K562 (cell line): ENCODE measurements around the gene CCDC183. TPM values are rescaled to one million over a fixed set of nuclear protein-coding genes. Genes with fewer than 3 reads are reported as not detected.

Experiments used
- BCL6 ChIP-seq: fragments of 250-450 bp; sonication (Bioruptor Pico); IDR thresholded peaks from 2 replicates; pipeline ENCODE4 v1.4.0; 2020
- CLOCK ChIP-seq: fragments of 250-450 bp; sonication (Bioruptor Pico); IDR thresholded peaks from 2 replicates; pipeline ENCODE4 v1.4.0; 2020; ENCODE audit warnings: mild to moderate bottlenecking, moderate library complexity, borderline replicate concordance
- COPS2 ChIP-seq: fragments of 450-650 bp; conservative IDR thresholded peaks from 2 replicates; pipeline ENCODE4 v1.6.1; 2016; ENCODE audit warnings: mild to moderate bottlenecking, moderate library complexity
- DNMT1 ChIP-seq: fragments of 450-650 bp; IDR thresholded peaks from 2 replicates; pipeline ENCODE4 v1.6.1; 2016; ENCODE audit warnings: antibody characterized with exemption, mild to moderate bottlenecking
- ETV6 ChIP-seq, 3 experiments: fragments of 150-350 bp in 1 of 3; sonication (generic) in 1 of 3; formaldehyde crosslinking in 1 of 3; IDR thresholded peaks; 2 replicates each; pipeline versions ENCODE4 v1.6.1 to v1.8.0; 2014 to 2022; ENCODE audit warnings: borderline replicate concordance in 2 of 3, low read depth in 2 of 3, antibody characterized with exemption in 1 of 3, low read length in 1 of 3, mild to moderate bottlenecking in 1 of 3, missing genetic modification reagents in 1 of 3
- FOXM1 ChIP-seq, 2 experiments: fragments of 450-650 bp in 1 of 2; sonication (generic) in 1 of 2; formaldehyde crosslinking in 1 of 2; IDR thresholded peaks; 2 replicates each; pipeline versions ENCODE4 v1.6.1 to v1.9.0; 2017 to 2022; ENCODE audit warnings: low read depth in 2 of 2, mild to moderate bottlenecking in 2 of 2, missing genetic modification reagents in 1 of 2, moderate library complexity in 1 of 2
- GATAD2A ChIP-seq: fragments of 450-650 bp; IDR thresholded peaks from 2 replicates; pipeline ENCODE4 v1.6.1; 2017
- MBD1 ChIP-seq: fragments of 250-450 bp; sonication (Bioruptor Pico); IDR thresholded peaks from 2 replicates; pipeline ENCODE4 v1.8.0; 2022; ENCODE audit warnings: inconsistent platforms
- MCM7 ChIP-seq, 2 experiments: fragments of 450-650 bp; IDR thresholded peaks; 2 replicates each; pipeline ENCODE4 v1.6.1; 2016 to 2018
- MTF1 ChIP-seq: fragments of 250-450 bp; sonication (Bioruptor Pico); IDR thresholded peaks from 2 replicates; pipeline ENCODE4 v1.9.0; 2021; ENCODE audit warnings: moderate library complexity, mild to moderate bottlenecking, inconsistent platforms, borderline replicate concordance
- NR1H2 ChIP-seq: sonication (generic); formaldehyde crosslinking; IDR thresholded peaks from 2 replicates; pipeline ENCODE4 v1.4.0; 2020; ENCODE audit warnings: mild to moderate bottlenecking, missing genetic modification reagents
- PCBP1 ChIP-seq: fragments of 200-400 bp; formaldehyde crosslinking; IDR thresholded peaks from 2 replicates; pipeline ENCODE4 v1.6.1; 2018; ENCODE audit warnings: mild to moderate bottlenecking, low read depth, low read length; ENCODE audit not compliant: poor library complexity, severe bottlenecking
- RBFOX2 ChIP-seq: fragments of 200-400 bp; formaldehyde crosslinking; IDR thresholded peaks from 2 replicates; pipeline ENCODE4 v1.6.1; 2017; ENCODE audit warnings: low read depth, mild to moderate bottlenecking, low read length, moderate library complexity
- SMARCC2 ChIP-seq: fragments of 450-650 bp; IDR thresholded peaks from 2 replicates; pipeline ENCODE4 v1.6.1; 2017; ENCODE audit warnings: antibody characterized with exemption, moderate library complexity, mild to moderate bottlenecking, low read depth
- SOX6 ChIP-seq: fragments of 450-650 bp; IDR thresholded peaks from 2 replicates; pipeline ENCODE4 v1.6.1; 2014; ENCODE audit warnings: mild to moderate bottlenecking
- TAL1 ChIP-seq: fragments of 450-650 bp; IDR thresholded peaks from 2 replicates; pipeline ENCODE4 v1.6.1; 2016; ENCODE audit warnings: mild to moderate bottlenecking
- U2AF2 ChIP-seq: fragments of 200-400 bp; formaldehyde crosslinking; optimal IDR thresholded peaks from 2 replicates; pipeline ENCODE3; 2017; ENCODE audit warnings: low read depth, mild to moderate bottlenecking, low read length
- ZBTB17 ChIP-seq: fragments of 450-650 bp; formaldehyde crosslinking; IDR thresholded peaks from 2 replicates; pipeline ENCODE4 v1.4.0; 2020; ENCODE audit warnings: mild to moderate bottlenecking
- ZNF140 ChIP-seq: fragments of 250-450 bp; sonication (Bioruptor Pico); IDR thresholded peaks from 2 replicates; pipeline ENCODE4 v1.8.0; 2021; ENCODE audit warnings: moderate library complexity, mild to moderate bottlenecking, inconsistent platforms
- ZNF263 ChIP-seq: sonication (generic); formaldehyde crosslinking; IDR thresholded peaks from 2 replicates; pipeline ENCODE4 v1.8.0; 2022; ENCODE audit warnings: mild to moderate bottlenecking, missing genetic modification reagents, borderline replicate concordance
- ZNF324 ChIP-seq: fragments of 250-450 bp; sonication (Bioruptor Pico); IDR thresholded peaks from 2 replicates; pipeline ENCODE4 v1.4.0; 2020; ENCODE audit warnings: mild to moderate bottlenecking
- ZNF398 ChIP-seq: fragments of 250-450 bp; sonication (Bioruptor Pico); IDR thresholded peaks from 2 replicates; pipeline ENCODE4 v1.8.0; 2021; ENCODE audit warnings: moderate library complexity, mild to moderate bottlenecking, inconsistent platforms
- ZNF766 ChIP-seq: fragments of 200-800 bp; sonication (Bioruptor generic); conservative IDR thresholded peaks from 2 replicates; pipeline ENCODE4 v1.6.1; 2016; ENCODE audit warnings: missing genetic modification characterization, missing compliant biosample characterization
- polyA plus RNA-seq, 8 experiments: library from polyadenylated mRNA; depleted of rRNA in 4 of 8; stranded (reverse) in 5 of 8; unstranded in 3 of 8; fragments of >200 nt; fragmentation: Nextera tagmentation in 2 of 8; fragmentation: Illumina TruSeq in 1 of 8; extraction: Ambion mirVana in 2 of 8; extraction: Trizol in 1 of 8; gene quantifications; 2 replicates each; pipeline versions ENCODE4 v1.2.1 to v1.2.3, GENCODE V29; 2011 to 2014; ENCODE audit warnings: inconsistent platforms in 1 of 8, missing spikeins in 1 of 8
- total RNA-seq, 7 experiments: library from RNA; depleted of rRNA in 6 of 7; stranded (reverse); fragments of >200 nt in 6 of 7; fragmentation: Illumina TruSeq in 2 of 7; extraction: Trizol in 2 of 7; gene quantifications; 2 replicates each; pipeline versions ENCODE4 v1.2.1 to v1.2.3, GENCODE V29; 2011 to 2021; ENCODE audit warnings: low replicate concordance in 1 of 7

The CCDC183 gene
- total and polyA plus RNA-seq, 9 of the 15 experiments (the other 6 are each of a cell fraction or from before 2014, with no cell fraction given), result 0.21 to 0.60 (median 0.29) TPM; not detected in 4

GRCh38 chr9:136807281-136808074 is 11.3 kb downstream of the CCDC183 start, which contains the start of gene RABL6 (continued):
- TF ChIP-seq DNMT1, result no peak
- no peak for TF ChIP-seq COPS2
- no peak for TF ChIP-seq PCBP1
- no peak for TF ChIP-seq ZNF766 (CRISPR knock-in tag)
- TF ChIP-seq FOXM1 (IDR thresholded peaks at IDR 0.05; ENCODE audit: low read depth), result no peak
- TF ChIP-seq FOXM1 (CRISPR knock-in tag; IDR thresholded peaks at IDR 0.05; ENCODE audit: low read depth), result no peak
- no peak for TF ChIP-seq CLOCK (CRISPR knock-in tag)
- peak; percentile 69; the same call in 1 of the 2 replicates for TF ChIP-seq RBFOX2
- no peak for TF ChIP-seq ETV6 (IDR thresholded peaks at IDR 0.05; ENCODE audit: borderline replicate concordance in 1 of 2, low read depth in 2 of 2, low read length in 1 of 2)
- TF ChIP-seq ETV6 (CRISPR knock-in tag; IDR thresholded peaks at IDR 0.05; ENCODE audit: borderline replicate concordance), result no peak
- TF ChIP-seq U2AF2, result no peak
- no peak for TF ChIP-seq ZNF398
- TF ChIP-seq ZNF140 (CRISPR knock-in tag), result no peak
- 0 out of 2 replicates have a peak, but pooled peaks have one; percentile 17 for TF ChIP-seq SOX6
- no peak for TF ChIP-seq ZBTB17 (CRISPR knock-in tag)
- TF ChIP-seq MTF1 (CRISPR knock-in tag), result no peak
- TF ChIP-seq GATAD2A, result peak; percentile 50; the same call in 1 of the 2 replicates
- no peak for TF ChIP-seq ZNF324 (CRISPR knock-in tag)
- no peak for TF ChIP-seq BCL6 (CRISPR knock-in tag)
- no peak for TF ChIP-seq MCM7 (IDR thresholded peaks at IDR 0.05)
- no peak for TF ChIP-seq TAL1
- TF ChIP-seq SMARCC2, result no peak
- TF ChIP-seq NR1H2, result no peak
- TF ChIP-seq MBD1 (CRISPR knock-in tag), result no peak
- TF ChIP-seq ZNF263 (CRISPR knock-in tag), result no peak
